ENCODE measurements around the gene AIMP1.

AIMP1 gene

GRCh38 chr4:106338671-106339070 lies 22.3 kb downstream of the AIMP1 start:
- Histone ChIP-seq H3K9me2 (replicated peaks; ENCODE audit: control insufficient read depth, low read length) (no peaks in the 10 kb centered on the region), H3K27ac (ENCODE audit: low read depth, low read length) (no peak overlapping the region), H3K4me2 (ENCODE audit: low read length) (no peak overlapping the region), H3K4me3 (ENCODE audit: low read length) (no peak overlapping the region), H3K79me2 (ENCODE audit: control insufficient read depth, low read length) (peaks cover 39% of the 10 kb centered on the region), H3K4me1 (ENCODE audit: control insufficient read depth, low read length) (peaks cover 20% of the 10 kb centered on the region), H3F3A (ENCODE audit: control insufficient read depth, insufficient read depth) (no peaks in the 10 kb centered on the region), H3K27me3 (ENCODE audit: control insufficient read depth, low read length) (no peaks in the 10 kb centered on the region), H4K20me1 (ENCODE audit: control insufficient read depth, insufficient read depth, low read depth, low read length) (0 out of 2 replicates have a peak, but pooled peaks cover 3% of the 10 kb centered on the region), H3K36me3 (ENCODE audit: control insufficient read depth, low read length) (peaks cover 95% of the 10 kb centered on the region), H3K9me3 (ENCODE audit: control insufficient read depth, insufficient read depth, low read length) (peaks cover 10% of the 10 kb centered on the region; the same call in 1 of the 2 replicates)
- TF ChIP-seq EZH2phosphoT487 (IDR thresholded peaks at IDR 0.05; ENCODE audit: borderline replicate concordance, low read length): no peak
- TF ChIP-seq, protein P1, sequence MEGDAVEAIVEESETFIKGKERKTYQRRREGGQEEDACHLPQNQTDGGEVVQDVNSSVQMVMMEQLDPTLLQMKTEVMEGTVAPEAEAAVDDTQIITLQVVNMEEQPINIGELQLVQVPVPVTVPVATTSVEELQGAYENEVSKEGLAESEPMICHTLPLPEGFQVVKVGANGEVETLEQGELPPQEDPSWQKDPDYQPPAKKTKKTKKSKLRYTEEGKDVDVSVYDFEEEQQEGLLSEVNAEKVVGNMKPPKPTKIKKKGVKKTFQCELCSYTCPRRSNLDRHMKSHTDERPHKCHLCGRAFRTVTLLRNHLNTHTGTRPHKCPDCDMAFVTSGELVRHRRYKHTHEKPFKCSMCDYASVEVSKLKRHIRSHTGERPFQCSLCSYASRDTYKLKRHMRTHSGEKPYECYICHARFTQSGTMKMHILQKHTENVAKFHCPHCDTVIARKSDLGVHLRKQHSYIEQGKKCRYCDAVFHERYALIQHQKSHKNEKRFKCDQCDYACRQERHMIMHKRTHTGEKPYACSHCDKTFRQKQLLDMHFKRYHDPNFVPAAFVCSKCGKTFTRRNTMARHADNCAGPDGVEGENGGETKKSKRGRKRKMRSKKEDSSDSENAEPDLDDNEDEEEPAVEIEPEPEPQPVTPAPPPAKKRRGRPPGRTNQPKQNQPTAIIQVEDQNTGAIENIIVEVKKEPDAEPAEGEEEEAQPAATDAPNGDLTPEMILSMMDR (IDR thresholded peaks at IDR 0.05; ENCODE audit: low read depth, low read length, poor library complexity, severe bottlenecking): no peak

DNA sequence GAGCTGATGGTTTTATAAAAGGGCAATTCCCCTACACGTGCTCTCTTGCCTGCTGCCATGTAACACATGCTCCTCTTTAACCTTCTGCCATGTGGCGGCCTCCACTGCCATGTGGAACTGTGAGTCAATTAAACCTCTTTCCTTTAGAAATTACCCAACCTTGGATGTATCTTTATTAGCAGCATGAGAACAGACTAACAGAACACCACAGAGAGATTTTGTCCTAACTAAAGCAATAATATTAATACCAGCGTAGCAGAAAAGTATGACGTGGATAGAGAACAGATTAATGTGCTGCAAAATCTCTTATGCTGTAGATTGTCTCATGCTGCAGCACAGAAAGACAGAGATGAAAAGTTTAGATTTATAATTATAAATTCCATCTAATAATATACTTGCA lies 23.1 kb downstream of the AIMP1 start:
- Histone ChIP-seq H3K36me3 (ENCODE audit: control insufficient read depth, low read length) (peaks cover 96% of the 10 kb centered on the region), H3K4me1 (ENCODE audit: control insufficient read depth, low read length) (peaks cover 20% of the 10 kb centered on the region)
- TF ChIP-seq EZH2phosphoT487 (IDR thresholded peaks at IDR 0.05; ENCODE audit: borderline replicate concordance, low read length): no peak
- TF ChIP-seq, protein P1 (IDR thresholded peaks at IDR 0.05; ENCODE audit: low read depth, low read length, poor library complexity, severe bottlenecking): no peak

GRCh38 chr4:106340774-106341173 lies 24.4 kb downstream of the AIMP1 start:
- Histone ChIP-seq H3K4me3 (ENCODE audit: low read length) (no peak overlapping the region), H3K9me3 (ENCODE audit: control insufficient read depth, insufficient read depth, low read length) (peaks cover 10% of the 10 kb centered on the region; the same call in 1 of the 2 replicates), H3K4me2 (ENCODE audit: low read length) (no peak overlapping the region), H3K36me3 (ENCODE audit: control insufficient read depth, low read length) (peaks cover 91% of the 10 kb centered on the region), H4K20me1 (ENCODE audit: control insufficient read depth, insufficient read depth, low read depth, low read length) (0 out of 2 replicates have a peak, but pooled peaks cover 3% of the 10 kb centered on the region), H3K4me1 (ENCODE audit: control insufficient read depth, low read length) (peaks cover 20% of the 10 kb centered on the region), H3K27ac (ENCODE audit: low read depth, low read length) (no peak overlapping the region), H3K27me3 (ENCODE audit: control insufficient read depth, low read length) (no peaks in the 10 kb centered on the region), H3F3A (ENCODE audit: control insufficient read depth, insufficient read depth) (no peaks in the 10 kb centered on the region), H3K79me2 (ENCODE audit: control insufficient read depth, low read length) (peaks cover 53% of the 10 kb centered on the region), H3K9me2 (replicated peaks; ENCODE audit: control insufficient read depth, low read length) (no peaks in the 10 kb centered on the region)
- TF ChIP-seq, protein P1 (IDR thresholded peaks at IDR 0.05; ENCODE audit: low read depth, low read length, poor library complexity, severe bottlenecking): no peak
- no peak for TF ChIP-seq EZH2phosphoT487 (IDR thresholded peaks at IDR 0.05; ENCODE audit: borderline replicate concordance, low read length)

More for the DNA sequence above, 23.1 kb downstream of the AIMP1 start:
- Histone ChIP-seq H3K9me2 (replicated peaks; ENCODE audit: control insufficient read depth, low read length) (no peaks in the 10 kb centered on the region), H3K27me3 (ENCODE audit: control insufficient read depth, low read length) (no peaks in the 10 kb centered on the region), H3K4me2 (ENCODE audit: low read length) (no peak overlapping the region), H3K27ac (ENCODE audit: low read depth, low read length) (no peak overlapping the region), H3K9me3 (ENCODE audit: control insufficient read depth, insufficient read depth, low read length) (peaks cover 10% of the 10 kb centered on the region; the same call in 1 of the 2 replicates), H3F3A (ENCODE audit: control insufficient read depth, insufficient read depth) (no peaks in the 10 kb centered on the region), H3K4me3 (ENCODE audit: low read length) (no peak overlapping the region), H4K20me1 (ENCODE audit: control insufficient read depth, insufficient read depth, low read depth, low read length) (0 out of 2 replicates have a peak, but pooled peaks cover 3% of the 10 kb centered on the region), H3K79me2 (ENCODE audit: control insufficient read depth, low read length) (peaks cover 46% of the 10 kb centered on the region)

Data from DOHH2 (cell line).